NCI-H1930 (cell line): ENCODE measurements around the gene PPP1R10.
A peak's percentile ranks its signal among the peaks of the same experiment; 100 is the strongest.
"Not testable (repeated sequence)": the region's sequence is repeated elsewhere in the genome, so short reads cannot be mapped to it uniquely, and the experiment has no call there.

Experiments used
- DNase-seq, 2 experiments: peaks; one replicate each; lab custom pipeline; 2025; lab: John Stamatoyannopoulos, UW

PPP1R10 gene

GRCh38 chr6:30616811-30617564 is at the start of gene PPP1R10:
PPP1R10 (minus strand) TSS chr6:30617243; CDS start chr6:30609944, 7,299 bp downstream.
- DNase-seq, result peak; percentile 99

- not testable (repeated sequence) for DNase-seq
Observed at GRCh38 chr6:30666300-30666699, 49.3 kb upstream of the PPP1R10 start.

GRCh38 chr6:30664994-30665767 is 48.1 kb upstream of the PPP1R10 start:
- DNase-seq, result no peak

GRCh38 chr6:30657922-30658321 is 40.9 kb upstream of the PPP1R10 start:
- DNase-seq, result not testable (repeated sequence)

- no peak for DNase-seq
Observed at GRCh38 chr6:30657454-30657853, 40.4 kb upstream of the PPP1R10 start.

- no peak for DNase-seq
Observed at GRCh38 chr6:30656513-30656912, 39.5 kb upstream of the PPP1R10 start.

GRCh38 chr6:30655743-30656094 is 38.7 kb upstream of the PPP1R10 start:
- DNase-seq, result no peak

- DNase-seq, result no peak
Observed at GRCh38 chr6:30654798-30655742, 38.0 kb upstream of the PPP1R10 start.

- DNase-seq, result no peak
Observed at GRCh38 chr6:30651143-30651542, 34.1 kb upstream of the PPP1R10 start.

- peak; percentile 79 to 90 for DNase-seq
Observed at GRCh38 chr6:30647242-30648116, 30.4 kb upstream of the PPP1R10 start.

GRCh38 chr6:30646450-30647241 is 29.6 kb upstream of the PPP1R10 start, which contains the start of gene C6orf136:
C6orf136 (plus strand) TSS chr6:30647133; CDS start chr6:30647232, 99 bp downstream.
- peak; percentile 90 for DNase-seq

GRCh38 chr6:30645989-30646388 is 28.9 kb upstream of the PPP1R10 start:
- no peak for DNase-seq

GRCh38 chr6:30644769-30645168 is 27.7 kb upstream of the PPP1R10 start:
- no peak for DNase-seq

- DNase-seq, result no peak
Observed at GRCh38 chr6:30643656-30644055, 26.6 kb upstream of the PPP1R10 start.

GRCh38 chr6:30641048-30641447 is 24.0 kb upstream of the PPP1R10 start:
- no peak for DNase-seq

GRCh38 chr6:30640481-30640880 is 23.4 kb upstream of the PPP1R10 start:
- DNase-seq, result no peak

GRCh38 chr6:30635834-30636233 is 18.8 kb upstream of the PPP1R10 start:
- no peak for DNase-seq

- peak; percentile 58 to 73 for DNase-seq
Observed at GRCh38 chr6:30626484-30627366, 9.7 kb upstream of the PPP1R10 start, which contains the start of gene ATAT1. ATAT1 (plus strand) TSS chr6:30626874.

- no peak for DNase-seq
Observed at GRCh38 chr6:30625511-30625910, 8.5 kb upstream of the PPP1R10 start.
